IMR-90 (cell line): ENCODE data around the gene ARSB. TPM values are rescaled to one million over a fixed set of nuclear protein-coding genes. Genes with fewer than 3 reads are reported as not detected.
A peak's percentile ranks its signal among the peaks of the same experiment; 100 is the strongest.

Experiments used
- ATAC-seq: fragments of 200-7000 bp; cut with Tn5 transposase; 2 replicates; pipeline ENCODE4 v1.9.1; 2020; ENCODE audit warnings: low read depth, mild to moderate bottlenecking, moderate library complexity
- BruUV-seq: library from RNA; stranded (reverse); fragments of 400-500 nt; replicated peaks from 2 replicates; lab custom pipeline; 2021; lab: Mats Ljungman, UMichigan
- CTCF ChIA-PET: fragments of 300-600 bp; formaldehyde crosslinking; extraction: SDS; loops from one replicate; lab custom pipeline; 2021; ENCODE audit warnings: antibody characterized with exemption; lab: Yijun Ruan, JAX
- POLR2A ChIA-PET: fragments of 300-600 bp; sonication (Branson Sonifier 250); formaldehyde crosslinking; loops from one replicate; lab custom pipeline; 2022; ENCODE audit warnings: antibody characterized with exemption; ENCODE audit not compliant: unreplicated experiment; lab: Charles Lee
- DNase-seq: peaks from one replicate; pipeline ENCODE4 v3.0.0; 2013
- H2AFZ ChIP-seq: replicated peaks from 2 replicates; pipeline ENCODE3; 2013; ENCODE audit warnings: low read length, mild to moderate bottlenecking; ENCODE audit not compliant: poor library complexity
- H2AK5ac ChIP-seq: 2 replicates; pipeline ENCODE4 v1.6.1; 2013; ENCODE audit warnings: low read depth, low read length, inconsistent platforms
- H2AK9ac ChIP-seq: replicated peaks from 2 replicates; pipeline ENCODE3; 2013; ENCODE audit warnings: mild to moderate bottlenecking, low read depth, low read length, moderate library complexity; ENCODE audit not compliant: poor library complexity
- H2BK120ac ChIP-seq: 2 replicates; pipeline ENCODE4 v1.6.1; 2013; ENCODE audit warnings: low read depth, low read length, inconsistent platforms
- H2BK15ac ChIP-seq: 3 replicates; pipeline ENCODE4 v1.6.1; 2013; ENCODE audit warnings: low read depth, low read length, inconsistent platforms
- H2BK20ac ChIP-seq: 2 replicates; pipeline ENCODE4 v1.6.1; 2013; ENCODE audit warnings: low read depth, mild to moderate bottlenecking, inconsistent platforms, low read length, moderate library complexity
- H2BK5ac ChIP-seq: 2 replicates; pipeline ENCODE4 v1.6.1; 2013; ENCODE audit warnings: mild to moderate bottlenecking, low read depth, low read length, inconsistent platforms; ENCODE audit not compliant: poor library complexity, severe bottlenecking
- H3K14ac ChIP-seq: replicated peaks from 2 replicates; pipeline ENCODE4 v1.6.1; 2013; ENCODE audit warnings: low read depth, low read length, inconsistent platforms
- H3K18ac ChIP-seq: 2 replicates; pipeline ENCODE4 v1.6.1; 2013; ENCODE audit warnings: low read depth, low read length, control low read depth
- H3K23ac ChIP-seq: 2 replicates; pipeline ENCODE4 v1.6.1; 2013; ENCODE audit warnings: low read depth, low read length, inconsistent platforms
- H3K27ac ChIP-seq: 2 replicates; pipeline ENCODE4 v1.5.1; 2013; ENCODE audit warnings: mild to moderate bottlenecking, control low read depth, low read length; ENCODE audit not compliant: insufficient read depth
- H3K27me3 ChIP-seq: 2 replicates; pipeline ENCODE4 v1.6.1; 2013; ENCODE audit warnings: low read length; ENCODE audit not compliant: control insufficient read depth, insufficient read depth
- H3K36me3 ChIP-seq: 2 replicates; pipeline ENCODE4 v1.6.1; 2013; ENCODE audit warnings: low read length, mixed read lengths; ENCODE audit not compliant: control insufficient read depth, insufficient read depth
- H3K4ac ChIP-seq: 2 replicates; pipeline ENCODE4 v1.6.1; 2013; ENCODE audit warnings: low read depth, low read length, inconsistent platforms
- H3K4me1 ChIP-seq: 2 replicates; pipeline ENCODE4 v1.6.1; 2013; ENCODE audit warnings: low read length, mixed read lengths; ENCODE audit not compliant: control insufficient read depth, insufficient read depth
- H3K4me2 ChIP-seq: 2 replicates; pipeline ENCODE4 v1.6.1; 2013; ENCODE audit warnings: low read depth, mild to moderate bottlenecking, control low read depth, low read length, moderate library complexity
- H3K4me3 ChIP-seq: 2 replicates; pipeline ENCODE4 v1.5.1; 2013; ENCODE audit warnings: low read depth, mild to moderate bottlenecking, control low read depth, low read length, moderate library complexity; ENCODE audit not compliant: insufficient read depth
- H3K56ac ChIP-seq: 2 replicates; pipeline ENCODE4 v1.6.1; 2013; ENCODE audit warnings: low read length, inconsistent platforms; ENCODE audit not compliant: insufficient read depth; ENCODE audit errors: extremely low read depth
- H3K79me1 ChIP-seq, 2 experiments: 2 replicates each; pipeline ENCODE4 v1.6.1; 2013; ENCODE audit warnings: low read length in 2 of 2, inconsistent platforms in 1 of 2, low read depth in 1 of 2
- H3K9ac ChIP-seq: 2 replicates; pipeline ENCODE4 v1.6.1; 2013; ENCODE audit warnings: low read depth, low read length, control low read depth
- H3K9me1 ChIP-seq: 2 replicates; pipeline ENCODE4 v1.6.1; 2013; ENCODE audit warnings: low read length, inconsistent platforms; ENCODE audit not compliant: insufficient read depth
- H3K9me3 ChIP-seq: 2 replicates; pipeline ENCODE4 v1.6.1; 2013; ENCODE audit warnings: low read length; ENCODE audit not compliant: control insufficient read depth, insufficient read depth
- H4K20me1 ChIP-seq: 2 replicates; pipeline ENCODE4 v1.6.1; 2013; ENCODE audit warnings: low read length, inconsistent platforms; ENCODE audit not compliant: insufficient read depth
- H4K5ac ChIP-seq: 2 replicates; pipeline ENCODE4 v1.6.1; 2013; ENCODE audit warnings: mild to moderate bottlenecking, low read depth, low read length, control low read depth
- H4K8ac ChIP-seq, 2 experiments: 2 replicates each; pipeline ENCODE4 v1.6.1; 2013; ENCODE audit warnings: low read depth in 2 of 2, low read length in 2 of 2, control low read depth in 1 of 2, inconsistent platforms in 1 of 2
- H4K91ac ChIP-seq: 2 replicates; pipeline ENCODE4 v1.6.1; 2013; ENCODE audit warnings: low read depth, low read length, inconsistent platforms; ENCODE audit not compliant: insufficient read depth
- CEBPB ChIP-seq: IDR thresholded peaks from 2 replicates; pipeline ENCODE4 v1.6.1; 2012; ENCODE audit warnings: low read depth, low read length, improper control_type of control experiment
- CHD1 ChIP-seq: IDR thresholded peaks from 2 replicates; pipeline ENCODE4 v1.6.1; 2012; ENCODE audit warnings: low read depth, low read length, improper control_type of control experiment
- CTCF ChIP-seq: conservative IDR thresholded peaks from 2 replicates; pipeline ENCODE4 v1.5.1; 2012; ENCODE audit warnings: mild to moderate bottlenecking, low read depth, low read length, improper control_type of control experiment
- MAFK ChIP-seq: IDR thresholded peaks from 2 replicates; pipeline ENCODE4 v1.6.1; 2012; ENCODE audit warnings: low read depth, low read length, improper control_type of control experiment
- WGBS, 2 experiments: methylation state at CpG; one replicate each; pipeline versions ENCODE4 v1.1.5 to v1.1.7; 2013; ENCODE audit warnings: missing lambda C conversion rate in 2 of 2; ENCODE audit not compliant: insufficient read length in 1 of 2; ENCODE audit errors: extremely low coverage in 2 of 2; 5-methylcytosine and 5-hydroxymethylcytosine counted together
- dilution Hi-C: fragments of 300-500 bp; cut with HindIII; formaldehyde crosslinking; loops from one replicate; pipeline ENCODE4 v1.14.3; 2018; ENCODE audit warnings: low sequenced_read_pairs; ENCODE audit not compliant: unreplicated experiment
- in situ Hi-C: fragments of 300-500 bp; cut with MboI; formaldehyde crosslinking; loops from 3 replicates; pipeline ENCODE4 v1.14.3; 2019; ENCODE audit warnings: low sequenced_read_pairs, inconsistent platforms, mixed read lengths
- intact Hi-C: fragments of 100-400 bp; cut with micrococcal nuclease; formaldehyde crosslinking; loops from 2 replicates; pipeline ENCODE4 v1.10.0; 2022
- polyA plus RNA-seq, 3 experiments: library from polyadenylated mRNA; depleted of rRNA; stranded (reverse); fragments of >200 nt; gene quantifications; 2 replicates each; pipeline ENCODE4 v1.2.3, GENCODE V29; 2012; ENCODE audit warnings: low replicate concordance in 1 of 3
- total RNA-seq: library from RNA; depleted of rRNA; stranded (reverse); fragments of >200 nt; gene quantifications from 2 replicates; pipeline ENCODE4 v1.2.3, GENCODE V29; 2012

Gene ARSB
- total and polyA plus RNA-seq, 2 of the 4 experiments (the other 2 are of a cell fraction), result 16.0 to 16.3 TPM

DNA sequence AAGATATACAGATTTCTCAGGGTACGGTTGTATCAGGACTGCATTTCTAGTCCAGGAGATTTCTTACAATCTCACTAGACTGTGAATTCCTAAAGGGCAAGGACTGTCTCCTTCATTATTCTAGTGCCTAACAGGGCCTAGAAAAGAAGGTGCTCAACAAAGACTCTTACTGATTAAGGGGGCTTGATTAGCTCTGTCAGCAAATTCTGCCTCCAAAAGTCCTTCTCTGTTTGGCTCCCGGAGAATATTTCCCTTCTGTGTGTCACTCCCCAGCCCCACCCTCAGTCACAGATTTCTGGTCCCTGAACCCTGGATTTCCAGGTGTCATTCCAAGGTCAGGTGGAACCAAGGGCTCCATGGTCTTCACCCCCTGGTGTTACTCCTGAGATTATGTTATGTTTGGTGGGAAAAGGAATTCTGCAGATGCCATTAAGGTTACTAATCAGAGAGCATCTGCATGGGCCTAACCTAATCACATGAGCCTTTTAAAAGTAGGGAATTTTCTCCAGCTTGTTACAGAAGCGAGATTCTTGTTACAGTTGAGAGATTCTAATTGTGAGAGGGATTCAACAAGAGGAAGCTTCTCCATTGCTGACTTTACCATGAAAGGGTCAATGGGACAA, 168.9 kb downstream of the ARSB start:
- H3K27me3 ChIP-seq, result no peaks in the 10 kb centered on the region
- no peaks in the 10 kb centered on the region for H3K79me1 ChIP-seq
- H2BK20ac ChIP-seq, result no peak overlapping the region; the same call in 1 of the 2 replicates
- H3K4me3 ChIP-seq, result no peak overlapping the region
- H2BK5ac ChIP-seq, result no peak overlapping the region
- H4K20me1 ChIP-seq, result no peaks in the 10 kb centered on the region
- no peak overlapping the region for H2AK9ac ChIP-seq
- no peak overlapping the region for H2AFZ ChIP-seq
- H2BK15ac ChIP-seq, result no peak overlapping the region
- no peaks in the 10 kb centered on the region for H3K9me3 ChIP-seq
- no peak overlapping the region; a peak in 1 of 4 replicates for H4K8ac ChIP-seq
- DNase-seq (peak; percentile 28), ATAC-seq (no peak)
- H4K91ac ChIP-seq, result no peak overlapping the region
- no peak overlapping the region for H3K14ac ChIP-seq
- peak overlapping the region; percentile 40; the same call in 1 of the 2 replicates for H3K4ac ChIP-seq
- no peak overlapping the region for H3K9ac ChIP-seq
- no peak overlapping the region for H3K27ac ChIP-seq
- no peak for TF ChIP-seq CEBPB
- no peak for TF ChIP-seq CTCF
- TF ChIP-seq MAFK, result peak; percentile 73
- TF ChIP-seq CHD1, result no peak
- in situ Hi-C loops, result no loop called here
- no peak overlapping the region; the same call in 1 of the 2 replicates for H2BK120ac ChIP-seq
- no peak overlapping the region for H4K5ac ChIP-seq
- H3K36me3 ChIP-seq, result no peaks in the 10 kb centered on the region
- dilution Hi-C loops, result no loop called here
- peaks cover 2% of the 10 kb centered on the region; the same call in 1 of the 2 replicates for H3K4me1 ChIP-seq
- ChIA-PET CTCF (no interaction called here), POLR2A (no interaction called here)
- H3K18ac ChIP-seq, result no peak overlapping the region
- no TSS peak for BruUV-seq
- 0 out of 2 replicates have a peak, but pooled peaks cover 3% of the 10 kb centered on the region for H3K9me1 ChIP-seq
- H3K4me2 ChIP-seq, result no peak overlapping the region
- H3K56ac ChIP-seq, result no peak overlapping the region
- H2AK5ac ChIP-seq, result peak overlapping the region; percentile 20; the same call in 1 of the 2 replicates
- intact Hi-C loops, result no loop called here
- H3K23ac ChIP-seq, result no peak overlapping the region
- no CpG with 5 or more reads among the region's 3 CpGs for WGBS, 2 experiments
